HG02623 (cell line): ENCODE data around the gene FBXO11.
"Not testable (repeated sequence)": the region's sequence is repeated elsewhere in the genome, so short reads cannot be mapped to it uniquely, and the experiment has no call there.

ENCODE experiments used
- ATAC-seq: cut with Tn5 transposase; IDR thresholded peaks from one replicate; pipeline ENCODE4 v1.9.1; 2021; ENCODE audit warnings: moderate library complexity; ENCODE audit not compliant: unreplicated experiment

Gene FBXO11

GRCh38 chr2:47899915-47900816 lies 6.1 kb downstream of the FBXO11 start:
- ATAC-seq: no peak

GRCh38 chr2:47897883-47898731 lies 8.2 kb downstream of the FBXO11 start:
- no peak for ATAC-seq

DNA sequence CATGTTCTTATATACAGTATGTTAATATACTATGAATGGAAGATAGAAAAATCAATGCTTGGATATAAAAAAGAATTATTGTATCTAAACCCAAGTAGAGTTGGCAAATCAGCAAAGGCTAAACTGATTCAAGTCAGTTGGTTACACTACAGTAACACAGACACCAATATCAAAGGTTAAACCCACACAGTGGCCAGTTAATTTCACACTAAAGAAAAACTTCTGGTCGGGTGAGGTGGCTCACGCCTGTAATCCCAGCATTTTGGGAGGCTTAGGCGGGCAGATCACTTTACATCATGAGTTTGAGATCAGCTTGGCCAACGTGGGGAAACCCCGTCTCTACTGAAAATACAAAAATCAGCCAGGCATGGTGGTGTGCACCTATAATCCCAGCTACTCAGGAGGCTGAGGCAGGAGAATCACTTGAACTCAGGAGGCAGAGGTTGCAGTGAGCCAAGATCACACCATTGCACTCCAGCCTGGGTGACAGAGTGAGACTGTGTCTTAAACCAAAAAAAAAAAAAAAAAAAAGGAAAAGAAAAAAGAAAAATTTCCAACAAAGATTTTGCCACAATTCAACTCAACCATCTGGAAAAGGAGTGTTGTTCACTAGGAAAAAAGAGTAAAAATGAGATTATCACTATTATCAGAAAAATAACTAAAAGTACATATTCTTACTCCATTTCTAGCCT lies 9.0 kb downstream of the FBXO11 start:
- not testable (repeated sequence) for ATAC-seq

DNA sequence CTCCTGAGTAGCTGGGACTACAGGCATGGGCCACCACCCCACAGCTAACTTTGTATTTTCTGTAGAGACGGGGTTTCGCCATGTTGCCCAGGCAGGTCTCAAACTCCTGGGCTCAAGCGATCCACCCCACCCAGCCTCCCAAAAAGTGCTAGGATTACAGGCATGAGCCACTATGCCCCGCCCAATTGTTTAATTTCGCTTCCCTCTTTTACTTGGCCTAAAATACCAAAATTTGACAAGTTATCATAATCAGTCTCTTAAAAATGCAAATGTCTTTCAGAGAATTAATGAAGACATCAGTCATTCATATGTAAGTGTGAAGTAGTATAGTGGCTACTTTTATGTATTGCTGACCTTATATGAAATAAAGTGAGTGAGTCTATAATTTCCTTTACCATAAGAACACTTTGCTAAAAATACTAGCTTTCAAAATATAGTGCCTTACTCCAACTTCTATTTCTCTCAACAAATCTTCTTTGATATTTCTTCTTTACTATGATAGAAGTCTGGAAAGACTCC lies 9.8 kb downstream of the FBXO11 start:
- ATAC-seq: no peak

DNA sequence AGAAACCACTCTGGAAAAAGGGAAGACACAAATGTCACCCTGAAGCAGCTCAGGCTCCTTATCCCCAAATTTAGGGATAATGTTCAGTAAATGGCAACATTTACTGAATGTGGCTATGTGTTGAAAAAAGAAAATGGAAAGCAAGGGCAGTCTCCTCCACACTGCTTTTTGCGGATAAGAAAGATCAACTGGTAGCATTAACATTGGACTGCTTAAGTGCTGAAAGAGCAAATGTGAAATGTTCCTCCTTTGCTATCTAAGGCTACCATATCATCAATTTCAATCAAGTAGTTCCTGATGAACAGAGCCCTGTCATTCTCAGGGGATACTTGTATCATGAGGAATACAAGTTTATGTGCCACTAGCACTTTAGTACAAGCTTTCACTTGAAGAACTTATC lies 12.5 kb downstream of the FBXO11 start:
- ATAC-seq: no peak

- no peak for ATAC-seq
These were observed 14.0 kb downstream of the FBXO11 start for GRCh38 chr2:47892338-47892730.

DNA sequence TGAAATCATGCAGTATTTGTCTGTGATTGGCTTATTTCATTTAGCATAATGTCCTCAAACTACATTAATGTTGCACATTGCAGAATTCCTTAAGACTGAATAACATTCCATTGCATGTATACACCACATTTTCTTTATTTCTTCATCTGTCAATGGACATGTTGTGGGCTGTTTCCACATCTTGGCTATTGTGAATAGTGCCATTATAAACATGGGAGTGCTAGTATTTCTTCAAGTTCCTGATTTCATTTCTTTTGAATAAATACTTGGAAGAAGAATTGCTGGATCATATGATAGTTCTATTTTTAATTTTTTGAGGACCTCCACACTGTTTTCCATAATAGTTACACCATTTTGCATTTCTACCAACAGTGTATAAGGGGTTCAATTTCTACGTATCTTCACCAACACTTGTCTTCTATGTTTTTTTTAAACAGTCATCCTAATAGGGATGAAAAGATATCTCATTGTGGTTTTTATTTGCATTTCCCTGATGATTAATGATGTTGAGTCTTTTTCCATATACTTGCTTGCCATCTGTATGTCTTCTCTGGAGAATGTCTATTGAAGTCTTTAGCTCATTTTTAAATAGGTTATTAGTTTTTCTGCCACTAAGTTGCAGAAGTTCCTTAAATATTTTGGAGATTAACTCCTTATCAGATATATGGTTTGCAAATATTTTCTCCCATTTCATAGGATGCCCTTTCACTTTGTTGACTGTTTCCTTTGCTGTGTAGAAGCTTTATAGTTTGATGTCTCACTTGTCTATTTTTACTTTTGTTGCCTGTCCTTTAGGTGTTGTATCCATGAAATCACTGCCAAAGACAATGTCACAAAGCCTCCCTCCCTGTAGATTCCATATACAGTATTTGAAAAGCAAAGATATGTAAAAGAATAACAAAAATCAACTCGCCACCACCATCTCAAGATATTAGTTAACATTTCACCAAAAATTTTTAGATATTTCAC lies 14.6 kb downstream of the FBXO11 start:
- no peak for ATAC-seq

DNA sequence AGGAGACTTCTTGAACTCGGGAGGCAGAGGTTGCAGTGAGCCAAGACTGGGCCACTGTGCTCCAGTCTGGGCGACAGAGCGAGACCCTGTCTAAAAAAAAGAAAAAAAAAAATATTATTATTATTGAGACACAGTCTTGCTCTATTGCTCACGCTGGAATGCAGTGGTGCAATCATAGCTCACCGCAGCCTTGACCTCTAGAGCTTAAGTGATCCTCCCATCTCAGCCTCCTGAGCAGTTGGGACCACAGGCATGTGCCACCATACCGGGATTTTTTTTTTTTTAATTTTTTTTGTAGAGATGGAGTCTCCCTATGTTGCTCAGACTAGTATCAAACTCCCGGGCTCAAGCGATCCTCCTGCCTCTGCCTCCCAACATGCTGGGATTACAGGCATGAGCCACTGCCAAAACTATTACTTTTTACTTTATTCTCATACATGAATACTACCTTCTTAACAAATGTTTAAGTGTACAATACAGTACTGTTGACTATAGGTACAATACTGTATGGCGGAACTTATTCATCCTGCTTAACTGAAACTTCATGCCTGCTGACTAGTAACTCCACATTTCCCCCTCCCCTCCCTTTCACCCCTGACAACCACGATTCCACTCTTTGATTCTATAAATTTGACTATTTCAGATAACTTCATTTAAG lies 15.5 kb downstream of the FBXO11 start:
- no peak for ATAC-seq

- no peak for ATAC-seq
These were observed 17.6 kb downstream of the FBXO11 start for GRCh38 chr2:47888581-47889280.

GRCh38 chr2:47876912-47877311 lies 29.4 kb downstream of the FBXO11 start:
- no peak for ATAC-seq

DNA sequence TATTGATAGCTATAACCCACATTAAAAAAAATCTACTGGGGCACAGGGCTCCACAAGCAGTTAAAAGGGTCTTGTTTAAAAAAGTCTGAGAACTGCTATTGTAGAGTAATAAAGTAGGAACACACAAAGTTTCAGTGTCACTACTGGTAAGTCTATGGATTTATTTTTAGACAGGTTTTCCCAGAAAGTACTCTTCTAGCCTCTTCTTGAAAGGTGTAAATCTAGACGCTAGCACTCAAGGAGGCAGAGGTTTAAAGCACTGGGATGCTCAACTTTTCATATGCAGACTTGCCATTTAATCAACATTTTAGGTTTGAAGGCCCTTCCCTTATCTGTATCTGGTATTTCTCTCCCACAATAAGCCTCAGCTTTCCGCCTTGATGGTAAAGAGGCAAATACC lies 33.4 kb downstream of the FBXO11 start:
- ATAC-seq: no peak

- ATAC-seq: no peak
These were observed 35.4 kb downstream of the FBXO11 start for GRCh38 chr2:47870641-47871540.

GRCh38 chr2:47869859-47870595 lies 36.3 kb downstream of the FBXO11 start:
- ATAC-seq: no peak

- no peak for ATAC-seq
These were observed 37.5 kb downstream of the FBXO11 start for GRCh38 chr2:47868611-47869352.

DNA sequence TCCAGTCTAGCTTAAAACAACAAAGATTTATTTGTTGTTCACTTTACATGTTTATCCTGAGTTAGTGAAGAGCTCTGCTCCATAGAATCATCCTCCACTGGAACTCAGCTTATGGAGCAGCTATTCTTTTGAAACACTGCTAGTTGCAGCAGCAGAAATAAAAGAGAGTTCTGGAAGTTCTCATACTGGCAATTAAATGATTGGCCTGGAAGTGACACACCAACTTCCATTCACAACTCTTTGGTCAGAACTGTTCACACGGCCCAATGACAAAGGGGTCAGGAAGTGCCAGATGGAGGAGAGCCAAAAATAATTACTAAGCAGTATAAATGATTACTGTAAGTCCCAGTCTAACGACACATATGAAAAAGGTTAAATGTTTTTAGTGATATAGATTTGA lies 39.1 kb downstream of the FBXO11 start:
- no peak for ATAC-seq

DNA sequence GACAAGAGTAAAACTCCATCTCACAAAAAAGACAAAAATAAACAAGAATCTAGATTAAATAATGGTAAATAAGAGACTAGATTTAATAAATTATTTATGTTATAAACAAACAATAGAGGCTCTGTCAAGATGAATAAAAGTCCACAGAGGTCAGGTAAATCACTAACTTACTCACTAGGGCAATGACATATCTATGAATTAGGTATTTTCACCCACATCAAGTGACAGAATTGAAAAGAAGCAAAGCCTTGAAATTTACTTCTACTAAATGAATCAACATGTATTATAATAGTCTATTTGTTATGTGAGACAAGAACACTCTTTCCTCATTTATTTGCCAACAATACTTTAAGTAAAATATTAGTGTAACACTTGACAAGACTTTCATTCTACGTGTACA lies 41.7 kb downstream of the FBXO11 start:
- no peak for ATAC-seq
